T-cell (primary cell): ENCODE results near the gene ZFPM1. TPM values are rescaled to one million over a fixed set of nuclear protein-coding genes. Genes with fewer than 3 reads are reported as not detected.

ENCODE experiments used
- ATAC-seq, 4 experiments: fragments of 200-7000 bp in 3 of 4; fragments of 150-1000 bp in 1 of 4; cut with Tn5 transposase; replicated peaks in 1 of 4; 1 replicate in 3 of 4; 2 replicates in 1 of 4; pipeline ENCODE4 v1.10.0; 2021; ENCODE audit warnings: moderate library complexity in 3 of 4, mild to moderate bottlenecking in 2 of 4, moderate number of reproducible peaks in 1 of 4
- CTCF ChIA-PET, 2 donors: fragments of 300-600 bp; sonication (Branson Sonifier 250); formaldehyde crosslinking; loops; one replicate each; lab custom pipeline; 2022; ENCODE audit warnings: antibody characterized with exemption in 2 of 2; lab: Charles Lee
- POLR2A ChIA-PET, 2 donors: fragments of 300-600 bp; sonication (Branson Sonifier 250); formaldehyde crosslinking; loops; one replicate each; lab custom pipeline; 2022; ENCODE audit warnings: antibody characterized with exemption in 2 of 2; lab: Charles Lee
- DNase-seq, 35 experiments: peaks; one replicate each; pipeline versions ENCODE4 v3.0.0 to v3.0.0-alpha.2; 2013 to 2023
- H3K27ac ChIP-seq: one replicate; pipeline ENCODE4 v1.5.1; 2013; ENCODE audit warnings: low read length
- H3K27me3 ChIP-seq, 2 experiments: replicated peaks in 1 of 2; 1 replicate in 1 of 2; 2 replicates in 1 of 2; pipeline versions ENCODE4 v1.6.1 to v1.7.0; 2013; ENCODE audit warnings: low read length in 1 of 2, mixed read lengths in 1 of 2; ENCODE audit not compliant: control insufficient read depth in 2 of 2, insufficient read depth in 2 of 2; ENCODE audit errors: extremely low read depth in 1 of 2
- H3K36me3 ChIP-seq, 2 donors: 1 replicate in 1 of 2; 2 replicates in 1 of 2; pipeline versions ENCODE4 v1.6.1 to v1.7.0; 2013; ENCODE audit warnings: low read length in 1 of 2; ENCODE audit not compliant: control insufficient read depth in 2 of 2, insufficient read depth in 1 of 2; ENCODE audit errors: extremely low read depth in 1 of 2
- H3K4me1 ChIP-seq, 2 experiments: 1 replicate in 1 of 2; 2 replicates in 1 of 2; pipeline versions ENCODE4 v1.6.1 to v1.7.0; 2013; ENCODE audit warnings: low read length in 2 of 2, mixed read lengths in 1 of 2; ENCODE audit not compliant: insufficient read depth in 2 of 2, control insufficient read depth in 1 of 2; ENCODE audit errors: extremely low read depth in 1 of 2
- H3K4me3 ChIP-seq, 2 donors: 1 replicate in 1 of 2; 2 replicates in 1 of 2; pipeline versions ENCODE4 v1.5.1 to v1.7.0; 2013; ENCODE audit warnings: mild to moderate bottlenecking in 2 of 2, low read length in 1 of 2, moderate library complexity in 1 of 2; ENCODE audit not compliant: control insufficient read depth in 1 of 2; ENCODE audit errors: extremely low read depth in 1 of 2
- H3K9me3 ChIP-seq: 2 replicates; pipeline ENCODE4 v1.7.0; 2013
- H3K27ac Mint-ChIP-seq, 2 donors: one replicate each; pipeline ENCODE4 v1.8.0; 2020 to 2021; ENCODE audit warnings: mild to moderate bottlenecking in 2 of 2, mixed read lengths in 2 of 2
- H3K27me3 Mint-ChIP-seq, 2 donors: one replicate each; pipeline ENCODE4 v1.8.0; 2021 to 2022; ENCODE audit warnings: mixed read lengths in 2 of 2
- H3K36me3 Mint-ChIP-seq: one replicate; pipeline ENCODE4 v1.8.0; 2021; ENCODE audit warnings: mixed read lengths
- H3K4me1 Mint-ChIP-seq, 3 donors: one replicate each; pipeline ENCODE4 v1.8.0; 2020 to 2022; ENCODE audit warnings: mixed read lengths in 3 of 3, mild to moderate bottlenecking in 1 of 3
- H3K4me3 Mint-ChIP-seq, 3 donors: one replicate each; pipeline ENCODE4 v1.8.0; 2020 to 2022; ENCODE audit warnings: mild to moderate bottlenecking in 3 of 3, mixed read lengths in 3 of 3, moderate library complexity in 3 of 3
- H3K9me3 Mint-ChIP-seq, 3 donors: one replicate each; pipeline ENCODE4 v1.8.0; 2020 to 2022; ENCODE audit warnings: mixed read lengths in 3 of 3
- whole genome bisulfite sequencing: methylation state at CpG from one replicate; pipeline ENCODE4 v1.1.5; 2013; ENCODE audit warnings: missing lambda C conversion rate; ENCODE audit not compliant: insufficient coverage; 5-methylcytosine and 5-hydroxymethylcytosine counted together
- total RNA-seq, 35 experiments: library from RNA in 6 of 35; stranded (reverse) in 6 of 35; fragments of 120-200 nt in 1 of 35; gene quantifications; one replicate each; pipeline versions ENCODE4 v1.2.1 to v1.2.4 and lab custom pipeline; 2013 to 2026

Gene ZFPM1
- total RNA-seq, 5 donors from 2014 or later (not counting 1 experiment from before 2014, with no cell fraction given), result 19.6 to 38.4 (median 33.1) TPM

DNA sequence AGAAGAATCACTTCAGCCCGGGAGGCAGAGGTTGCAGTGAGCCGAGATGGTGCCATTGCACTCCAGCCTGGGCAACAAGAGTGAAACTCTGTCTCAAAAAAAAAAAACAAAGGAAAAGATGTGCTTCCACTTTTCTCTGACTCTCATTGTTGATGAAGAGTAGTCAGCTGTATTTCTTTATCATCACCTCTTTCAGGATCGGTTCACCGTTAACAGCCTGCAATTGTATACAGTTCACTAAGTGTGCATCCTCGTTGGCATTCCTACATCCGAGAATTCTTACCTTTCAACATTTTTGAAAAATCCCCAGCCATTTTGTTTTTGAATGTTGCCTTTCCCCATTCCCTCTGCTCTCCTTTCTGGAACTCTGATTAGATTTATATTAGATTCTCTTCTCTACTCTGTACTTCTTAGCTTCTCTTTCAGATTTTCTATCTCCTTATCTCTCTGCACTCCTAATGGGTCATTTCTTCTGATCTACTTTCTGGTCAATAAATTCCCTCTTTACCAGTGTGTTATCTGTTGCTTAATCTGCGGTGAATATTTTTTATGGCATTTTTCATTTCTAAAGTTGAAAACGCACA is 90.2 kb downstream of the ZFPM1 start:
- ATAC-seq (no peak), DNase-seq (no peak)
- H3K4me1 ChIP-seq, result peaks cover 0 to 40% of the 10 kb centered on the region in 2 experiments
- Mint-ChIP-seq H3K27ac (no peak overlapping the region), H3K4me1 (peaks cover 0 to 4% (median 1%) of the 10 kb centered on the region in 3 donors), H3K27me3 (peaks cover 0 to 13% of the 10 kb centered on the region in 2 donors), H3K36me3 (peaks cover 5% of the 10 kb centered on the region), H3K9me3 (peaks cover 4 to 7% (median 6%) of the 10 kb centered on the region in 3 donors), H3K4me3 (no peak overlapping the region)
- ChIA-PET POLR2A (interaction anchor here in 1 of 2 donors (0.6 kb wide), 1 partner anchor 121 kb away, joined by 4 read pairs; no protein-coding TSS in a partner anchor), CTCF (no interaction called here)
- H3K27me3 ChIP-seq, result peaks cover 0 to 84% of the 10 kb centered on the region in 2 experiments
- no peaks in the 10 kb centered on the region for H3K9me3 ChIP-seq
- H3K36me3 ChIP-seq, result no peaks in the 10 kb centered on the region
- H3K4me3 ChIP-seq, result no peak overlapping the region
- H3K27ac ChIP-seq, result no peak overlapping the region
- 40% methylated on average over 2 of the region's 8 CpGs for WGBS

DNA sequence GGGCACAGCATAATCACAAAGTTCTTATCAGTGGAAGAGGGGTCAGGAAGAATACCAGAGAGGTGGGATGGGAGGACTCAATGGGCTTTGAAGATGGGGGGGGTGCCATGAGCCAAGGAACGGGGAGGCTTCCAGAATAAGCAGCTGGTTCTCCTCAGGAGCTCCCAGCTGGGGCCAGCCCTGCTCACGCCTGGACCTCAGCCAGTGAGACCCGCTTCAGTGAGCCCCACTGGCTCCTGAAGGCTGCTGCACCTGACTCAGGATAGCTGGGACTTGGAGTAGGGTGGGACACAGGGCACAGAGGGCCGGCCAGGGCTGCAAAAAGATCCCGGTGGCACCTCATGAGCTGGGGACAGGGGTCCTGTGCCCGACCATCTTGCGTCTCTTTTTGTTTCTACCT is 92.7 kb downstream of the ZFPM1 start:
- DNase-seq, result no peak
- CTCF ChIA-PET, result no interaction called here
- POLR2A ChIA-PET, result no interaction called here
- Mint-ChIP-seq H3K4me3 (no peak overlapping the region), H3K27me3 (peaks cover 0 to 11% of the 10 kb centered on the region in 2 donors), H3K9me3 (peaks cover 4 to 7% (median 6%) of the 10 kb centered on the region in 3 donors), H3K27ac (no peak overlapping the region), H3K4me1 (peaks cover 14 to 25% (median 21%) of the 10 kb centered on the region in 3 donors), H3K36me3 (peaks cover 5% of the 10 kb centered on the region)
- WGBS, result 37% methylated on average over 2 of the region's 7 CpGs
- Histone ChIP-seq H3K27ac (no peak overlapping the region), H3K4me1 (peaks cover 0 to 46% of the 10 kb centered on the region in 2 experiments), H3K9me3 (no peaks in the 10 kb centered on the region), H3K27me3 (peaks cover 0 to 69% of the 10 kb centered on the region in 2 experiments), H3K4me3 (no peak overlapping the region), H3K36me3 (no peaks in the 10 kb centered on the region)
- ATAC-seq, result no peak

DNA sequence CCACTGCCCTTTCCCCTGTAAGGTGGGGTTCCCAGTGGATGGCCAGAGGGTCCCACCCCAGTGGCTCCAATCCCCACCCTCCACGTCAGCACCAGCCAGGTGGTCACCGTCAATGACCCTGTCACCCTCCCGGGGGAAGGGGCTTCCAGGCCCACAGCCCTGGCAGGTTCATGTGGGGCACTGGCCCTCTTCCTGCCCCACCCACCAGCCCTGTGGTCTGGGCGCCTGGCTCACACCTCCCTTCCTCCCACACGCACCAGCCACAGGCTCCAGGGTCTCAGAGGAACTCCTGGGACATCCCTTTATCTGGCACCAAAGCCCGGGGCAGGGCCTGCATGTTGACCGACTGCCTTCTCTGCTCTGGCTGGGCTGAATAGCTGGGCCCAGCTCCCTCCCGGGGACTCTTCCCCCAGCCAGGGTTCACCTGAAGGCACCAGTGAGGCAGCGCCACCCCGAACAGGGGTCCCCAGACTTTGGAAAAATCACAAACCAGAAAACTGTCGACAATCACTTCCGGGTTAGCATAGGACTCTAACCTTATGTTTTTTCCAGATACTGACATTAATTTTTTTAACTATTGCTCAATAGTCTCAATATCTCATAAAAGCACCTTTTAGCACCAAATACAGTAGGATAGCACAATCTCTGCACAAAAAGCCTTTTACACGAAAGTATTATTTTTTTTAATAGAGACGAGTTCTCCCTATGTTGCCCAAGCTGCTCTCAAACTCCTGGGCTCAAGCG is 95.2 kb downstream of the ZFPM1 start:
- Mint-ChIP-seq H3K4me3 (no peak overlapping the region), H3K27me3 (peaks cover 0 to 6% of the 10 kb centered on the region in 2 donors), H3K27ac (no peak overlapping the region), H3K4me1 (peaks cover 18 to 37% (median 21%) of the 10 kb centered on the region in 3 donors), H3K9me3 (peaks cover 4 to 5% (median 5%) of the 10 kb centered on the region in 3 donors), H3K36me3 (peaks cover 4% of the 10 kb centered on the region)
- no peaks in the 10 kb centered on the region for H3K36me3 ChIP-seq
- POLR2A ChIA-PET, result no interaction called here
- CTCF ChIA-PET, result no interaction called here
- H3K9me3 ChIP-seq, result no peaks in the 10 kb centered on the region
- peaks cover 0 to 67% of the 10 kb centered on the region in 2 experiments for H3K4me1 ChIP-seq
- DNase-seq, result no peak
- H3K4me3 ChIP-seq, result no peak overlapping the region
- WGBS, result 55% methylated on average over 11 of the region's 15 CpGs
- H3K27ac ChIP-seq, result no peak overlapping the region
- H3K27me3 ChIP-seq, result peaks cover 0 to 57% of the 10 kb centered on the region in 2 experiments
- no peak for ATAC-seq

- H3K27ac ChIP-seq, result no peak overlapping the region
- Mint-ChIP-seq H3K27ac (peak overlapping the region in 1 of 2 donors; percentile 88), H3K4me1 (peaks cover 18 to 37% (median 21%) of the 10 kb centered on the region in 3 donors), H3K27me3 (peaks cover 0 to 6% of the 10 kb centered on the region in 2 donors), H3K36me3 (no peaks in the 10 kb centered on the region), H3K4me3 (peak overlapping the region in 1 of 3 donors; percentile 80), H3K9me3 (no peaks in the 10 kb centered on the region)
- no peak overlapping the region for H3K4me3 ChIP-seq
- CTCF ChIA-PET, result interaction anchor here in 1 of 2 donors (1.4 kb wide), 1 partner anchor 21 kb away, joined by 3 read pairs; the partner anchor contains the start of gene ZC3H18
- H3K4me1 ChIP-seq, result peaks cover 0 to 67% of the 10 kb centered on the region in 2 experiments
- H3K27me3 ChIP-seq, result peaks cover 0 to 57% of the 10 kb centered on the region in 2 experiments
- DNase-seq (no peak), ATAC-seq (no peak)
- POLR2A ChIA-PET, result no interaction called here
- no peaks in the 10 kb centered on the region for H3K9me3 ChIP-seq
- no peaks in the 10 kb centered on the region for H3K36me3 ChIP-seq
- WGBS, result 88% methylated on average over 12 of the region's 13 CpGs
These were observed 95.9 kb downstream of the ZFPM1 start for GRCh38 chr16:88548985-88549384.

GRCh38 chr16:88549671-88550245 is 96.7 kb downstream of the ZFPM1 start:
- H3K27ac ChIP-seq, result no peak overlapping the region
- no peaks in the 10 kb centered on the region for H3K36me3 ChIP-seq
- H3K27ac Mint-ChIP-seq, result peak overlapping the region; percentile 86 to 88
- peaks cover 0 to 67% of the 10 kb centered on the region in 2 experiments for H3K4me1 ChIP-seq
- CTCF ChIA-PET, result interaction anchor here in 1 of 2 donors (0.5 to 1.4 kb wide), 2 partner anchors 21 to 657 kb away, joined by 3 to 6 read pairs; partner anchors contain the start of gene ZC3H18
- no peak overlapping the region for H3K4me3 ChIP-seq
- H3K27me3 Mint-ChIP-seq, result peaks cover 0 to 6% of the 10 kb centered on the region in 2 donors
- 24% methylated on average over 9 of the region's 12 CpGs for WGBS
- H3K9me3 ChIP-seq, result no peaks in the 10 kb centered on the region
- no peaks in the 10 kb centered on the region for H3K36me3 Mint-ChIP-seq
- H3K4me1 Mint-ChIP-seq, result peaks cover 18 to 37% (median 21%) of the 10 kb centered on the region in 3 donors
- POLR2A ChIA-PET, result no interaction called here
- H3K27me3 ChIP-seq, result peaks cover 0 to 56% of the 10 kb centered on the region in 2 experiments
- DNase-seq, result no peak
- H3K9me3 Mint-ChIP-seq, result no peaks in the 10 kb centered on the region
- H3K4me3 Mint-ChIP-seq, result peak overlapping the region; percentile 64 to 80 (median 68)
- ATAC-seq, result peak in 2 of 4 experiments; percentile 49 to 68

- WGBS, result 38% methylated on average over 13 of the region's 16 CpGs
- Mint-ChIP-seq H3K27me3 (peaks cover 0 to 6% of the 10 kb centered on the region in 2 donors), H3K36me3 (no peaks in the 10 kb centered on the region), H3K27ac (peak overlapping the region; percentile 86 to 88), H3K4me1 (peaks cover 18 to 37% (median 21%) of the 10 kb centered on the region in 3 donors), H3K9me3 (no peaks in the 10 kb centered on the region), H3K4me3 (peak overlapping the region; percentile 64 to 80 (median 68))
- Histone ChIP-seq H3K4me1 (peaks cover 0 to 67% of the 10 kb centered on the region in 2 experiments), H3K4me3 (no peak overlapping the region), H3K36me3 (no peaks in the 10 kb centered on the region), H3K27ac (no peak overlapping the region), H3K9me3 (no peaks in the 10 kb centered on the region), H3K27me3 (peaks cover 0 to 55% of the 10 kb centered on the region in 2 experiments)
- DNase-seq (peak in 3 of 35 experiments; percentile 23 to 54 (median 53)), ATAC-seq (peak in 2 of 4 experiments; percentile 83 to 93)
- CTCF ChIA-PET, result interaction anchor here in 1 of 2 donors (1.4 kb wide), 1 partner anchor 20 kb away, joined by 3 read pairs; the partner anchor contains the start of gene ZC3H18
- POLR2A ChIA-PET, result no interaction called here
These were observed 97.2 kb downstream of the ZFPM1 start for GRCh38 chr16:88550246-88550661.
